Retina (tissue), 1 donor: Measurements from ENCODE around the gene MRPL54.
"Not testable (repeated sequence)": the region's sequence is repeated elsewhere in the genome, so short reads cannot be mapped to it uniquely, and the experiment has no call there.

Source experiments
- DNase-seq: peaks from one replicate; pipeline ENCODE4 v3.0.0-alpha.2; 2016

Gene MRPL54

GRCh38 chr19:3813473-3814392 lies 51.3 kb downstream of the MRPL54 start:
- DNase-seq, result no peak

GRCh38 chr19:3814648-3815047 lies 52.2 kb downstream of the MRPL54 start:
- no peak for DNase-seq

- not testable (repeated sequence) for DNase-seq
Observed at GRCh38 chr19:3816148-3816547, 53.7 kb downstream of the MRPL54 start.

- DNase-seq, result no peak
Observed at GRCh38 chr19:3816566-3817218, 54.2 kb downstream of the MRPL54 start.
